Nephron progenitor cell (in vitro differentiated cells): Measurements from ENCODE around the gene CLN5.
A peak's percentile ranks its signal among the peaks of the same experiment; 100 is the strongest.

Experiments
- DNase-seq: peaks from one replicate; pipeline ENCODE4 v3.0.0; 2021
- H3K27ac Mint-ChIP-seq: 2 replicates; pipeline ENCODE4 v1.8.0; 2021; ENCODE audit warnings: mild to moderate bottlenecking, moderate library complexity, mixed read lengths
- H3K27me3 Mint-ChIP-seq: 2 replicates; pipeline ENCODE4 v1.8.0; 2021; ENCODE audit warnings: mild to moderate bottlenecking, low read depth, mixed read lengths; ENCODE audit not compliant: poor library complexity
- H3K36me3 Mint-ChIP-seq: 2 replicates; pipeline ENCODE4 v1.8.0; 2021; ENCODE audit warnings: low read depth, mixed read lengths
- H3K4me1 Mint-ChIP-seq: 2 replicates; pipeline ENCODE4 v1.8.0; 2021; ENCODE audit warnings: mixed read lengths
- H3K4me3 Mint-ChIP-seq: 2 replicates; pipeline ENCODE4 v1.8.0; 2021; ENCODE audit warnings: mild to moderate bottlenecking, moderate library complexity, mixed read lengths
- H3K9me3 Mint-ChIP-seq: 2 replicates; pipeline ENCODE4 v1.8.0; 2021; ENCODE audit warnings: mild to moderate bottlenecking, moderate library complexity, mixed read lengths
- TF ChIP-seq, protein P1 (sequence below): fragments of 200-600 bp; sonication (generic); IDR thresholded peaks from 2 replicates; pipeline ENCODE4 v1.5.0; 2021; ENCODE audit warnings: antibody characterized with exemption

CLN5 gene

DNA sequence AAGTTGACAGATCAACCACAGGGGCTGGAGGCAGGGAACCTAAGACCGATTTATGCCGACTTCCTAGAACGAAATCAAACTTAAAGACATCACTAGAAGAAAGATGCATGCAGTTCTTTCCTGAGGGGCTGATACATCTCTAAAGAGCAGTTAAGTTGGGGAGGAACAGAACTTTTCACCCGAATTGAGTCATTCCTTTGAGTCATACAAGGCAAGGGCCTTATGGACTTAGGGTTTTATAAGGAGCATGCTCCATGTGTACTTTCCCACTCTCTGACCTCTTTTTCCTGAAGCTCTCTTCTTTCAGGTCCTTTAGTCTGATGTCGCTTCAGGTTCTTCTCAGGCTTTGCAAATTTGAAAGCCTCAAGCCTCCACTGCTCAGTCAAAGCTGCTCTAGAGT lies 43.0 kb downstream of the CLN5 start:
- peaks cover 9% of the 10 kb centered on the region for H3K27me3 Mint-ChIP-seq
- H3K27ac Mint-ChIP-seq, result no peak overlapping the region
- H3K36me3 Mint-ChIP-seq, result no peaks in the 10 kb centered on the region
- H3K4me3 Mint-ChIP-seq, result no peak overlapping the region
- H3K9me3 Mint-ChIP-seq, result peaks cover 5% of the 10 kb centered on the region
- TF ChIP-seq, protein P1, sequence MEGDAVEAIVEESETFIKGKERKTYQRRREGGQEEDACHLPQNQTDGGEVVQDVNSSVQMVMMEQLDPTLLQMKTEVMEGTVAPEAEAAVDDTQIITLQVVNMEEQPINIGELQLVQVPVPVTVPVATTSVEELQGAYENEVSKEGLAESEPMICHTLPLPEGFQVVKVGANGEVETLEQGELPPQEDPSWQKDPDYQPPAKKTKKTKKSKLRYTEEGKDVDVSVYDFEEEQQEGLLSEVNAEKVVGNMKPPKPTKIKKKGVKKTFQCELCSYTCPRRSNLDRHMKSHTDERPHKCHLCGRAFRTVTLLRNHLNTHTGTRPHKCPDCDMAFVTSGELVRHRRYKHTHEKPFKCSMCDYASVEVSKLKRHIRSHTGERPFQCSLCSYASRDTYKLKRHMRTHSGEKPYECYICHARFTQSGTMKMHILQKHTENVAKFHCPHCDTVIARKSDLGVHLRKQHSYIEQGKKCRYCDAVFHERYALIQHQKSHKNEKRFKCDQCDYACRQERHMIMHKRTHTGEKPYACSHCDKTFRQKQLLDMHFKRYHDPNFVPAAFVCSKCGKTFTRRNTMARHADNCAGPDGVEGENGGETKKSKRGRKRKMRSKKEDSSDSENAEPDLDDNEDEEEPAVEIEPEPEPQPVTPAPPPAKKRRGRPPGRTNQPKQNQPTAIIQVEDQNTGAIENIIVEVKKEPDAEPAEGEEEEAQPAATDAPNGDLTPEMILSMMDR, result no peak
- H3K4me1 Mint-ChIP-seq, result no peaks in the 10 kb centered on the region
- DNase-seq, result no peak

DNA sequence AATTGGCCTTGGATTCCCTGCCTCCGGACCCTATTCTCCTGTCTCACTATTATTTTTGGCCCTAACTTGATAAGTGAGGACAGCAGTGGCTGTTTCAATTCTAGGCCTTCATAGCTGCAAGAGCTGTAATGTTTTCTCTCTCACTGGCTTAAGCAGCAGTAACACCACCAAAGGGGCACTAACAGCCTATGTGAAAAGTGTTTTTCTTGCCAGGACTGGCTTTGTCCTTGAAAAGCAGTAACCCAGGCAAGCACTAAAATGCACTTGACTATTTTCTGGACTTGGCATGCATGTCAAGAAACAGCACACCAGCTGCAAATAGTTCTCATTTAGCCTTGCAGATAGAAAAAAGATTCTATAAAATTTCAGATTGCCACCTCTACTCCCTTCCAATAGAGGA lies 44.4 kb downstream of the CLN5 start:
- H3K4me1 Mint-ChIP-seq, result no peaks in the 10 kb centered on the region
- DNase-seq, result no peak
- no peak overlapping the region for H3K4me3 Mint-ChIP-seq
- no peak overlapping the region for H3K27ac Mint-ChIP-seq
- H3K27me3 Mint-ChIP-seq, result peaks cover 5% of the 10 kb centered on the region
- TF ChIP-seq, protein P1, result no peak
- peaks cover 4% of the 10 kb centered on the region for H3K9me3 Mint-ChIP-seq
- no peaks in the 10 kb centered on the region for H3K36me3 Mint-ChIP-seq

DNA sequence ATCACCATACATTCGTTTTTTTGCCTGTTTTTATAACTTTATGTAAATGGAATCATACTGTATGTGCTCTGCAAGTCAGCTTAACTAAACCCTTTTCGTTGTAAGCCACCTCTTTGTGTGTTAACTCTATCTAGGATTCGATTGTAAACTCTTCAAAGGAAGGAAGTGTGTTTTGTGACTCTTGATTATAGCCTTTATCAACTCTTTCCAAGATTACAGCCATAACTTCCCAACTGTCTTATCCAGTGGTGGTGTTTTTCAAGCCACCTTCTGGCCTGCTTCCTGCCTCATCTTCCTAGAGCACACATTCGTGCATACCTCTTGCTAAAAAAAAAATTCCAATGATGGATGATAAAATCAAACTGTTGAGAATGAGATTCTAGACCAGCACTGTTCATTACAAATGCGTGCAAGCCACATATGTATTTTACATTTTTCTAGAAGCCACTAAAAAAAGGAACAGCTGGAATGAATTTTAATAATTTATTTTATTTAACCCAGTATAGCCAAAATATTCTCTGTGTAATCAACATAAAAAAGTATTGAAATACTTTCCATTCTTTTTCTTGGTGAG lies 47.1 kb downstream of the CLN5 start:
- no peak for DNase-seq
- H3K27ac Mint-ChIP-seq, result no peak overlapping the region
- no peaks in the 10 kb centered on the region for H3K36me3 Mint-ChIP-seq
- peaks cover 4% of the 10 kb centered on the region for H3K9me3 Mint-ChIP-seq
- H3K27me3 Mint-ChIP-seq, result peaks cover 2% of the 10 kb centered on the region
- no peak overlapping the region for H3K4me3 Mint-ChIP-seq
- TF ChIP-seq, protein P1, result no peak
- H3K4me1 Mint-ChIP-seq, result peaks cover 11% of the 10 kb centered on the region

DNA sequence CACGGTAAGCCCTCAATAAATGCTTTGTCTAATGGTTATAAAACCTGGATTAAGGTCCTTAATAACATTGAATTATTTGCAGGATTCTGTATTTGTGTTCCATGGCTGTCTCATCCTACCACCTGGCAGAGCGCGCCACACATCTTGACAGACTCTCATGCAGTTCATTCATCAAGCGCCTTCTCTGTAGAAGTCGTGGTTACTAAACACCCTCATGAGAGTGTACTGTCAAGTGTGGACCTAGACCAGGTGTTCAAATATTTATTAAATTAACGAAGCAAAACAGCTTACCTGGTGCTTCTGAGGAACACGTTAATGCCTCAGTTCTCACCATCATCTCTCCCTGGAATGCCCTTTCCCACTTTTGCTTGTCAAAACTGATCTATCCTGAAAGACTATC lies 48.2 kb downstream of the CLN5 start:
- Mint-ChIP-seq H3K36me3 (peaks cover 8% of the 10 kb centered on the region), H3K4me3 (no peak overlapping the region)

DNA sequence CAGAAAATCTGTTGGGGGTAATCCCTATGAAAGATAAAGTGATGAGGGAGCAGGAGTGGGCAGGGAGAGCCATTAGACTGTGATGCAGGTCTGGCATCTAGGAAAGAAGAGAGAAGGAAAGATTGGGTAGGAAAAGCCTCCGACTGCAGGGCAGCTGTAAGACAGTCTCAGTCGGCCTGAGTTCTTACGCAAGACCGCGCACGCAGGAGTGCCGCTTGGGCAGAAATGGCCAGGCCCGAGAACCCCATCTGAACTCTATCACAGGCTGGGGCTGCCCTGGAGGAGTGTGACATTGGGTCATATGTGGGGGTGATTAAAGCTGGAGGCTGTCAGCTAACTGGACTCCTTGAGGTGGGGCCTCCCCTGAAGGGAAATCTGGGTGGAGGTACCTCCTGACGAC lies 49.0 kb downstream of the CLN5 start:
- H3K4me3 Mint-ChIP-seq, result no peak overlapping the region
- peaks cover 12% of the 10 kb centered on the region for H3K36me3 Mint-ChIP-seq
- no peak for DNase-seq
- H3K4me1 Mint-ChIP-seq, result peaks cover 11% of the 10 kb centered on the region
- TF ChIP-seq, protein P1, result no peak
- H3K27ac Mint-ChIP-seq, result no peak overlapping the region
- peaks cover 4% of the 10 kb centered on the region for H3K9me3 Mint-ChIP-seq
- no peaks in the 10 kb centered on the region for H3K27me3 Mint-ChIP-seq

More for the DNA sequence above, 48.2 kb downstream of the CLN5 start:
- H3K9me3 Mint-ChIP-seq, result peaks cover 4% of the 10 kb centered on the region
- H3K27ac Mint-ChIP-seq, result no peak overlapping the region
- H3K27me3 Mint-ChIP-seq, result no peaks in the 10 kb centered on the region
- TF ChIP-seq, protein P1, result no peak
- DNase-seq, result no peak
- H3K4me1 Mint-ChIP-seq, result peaks cover 11% of the 10 kb centered on the region

DNA sequence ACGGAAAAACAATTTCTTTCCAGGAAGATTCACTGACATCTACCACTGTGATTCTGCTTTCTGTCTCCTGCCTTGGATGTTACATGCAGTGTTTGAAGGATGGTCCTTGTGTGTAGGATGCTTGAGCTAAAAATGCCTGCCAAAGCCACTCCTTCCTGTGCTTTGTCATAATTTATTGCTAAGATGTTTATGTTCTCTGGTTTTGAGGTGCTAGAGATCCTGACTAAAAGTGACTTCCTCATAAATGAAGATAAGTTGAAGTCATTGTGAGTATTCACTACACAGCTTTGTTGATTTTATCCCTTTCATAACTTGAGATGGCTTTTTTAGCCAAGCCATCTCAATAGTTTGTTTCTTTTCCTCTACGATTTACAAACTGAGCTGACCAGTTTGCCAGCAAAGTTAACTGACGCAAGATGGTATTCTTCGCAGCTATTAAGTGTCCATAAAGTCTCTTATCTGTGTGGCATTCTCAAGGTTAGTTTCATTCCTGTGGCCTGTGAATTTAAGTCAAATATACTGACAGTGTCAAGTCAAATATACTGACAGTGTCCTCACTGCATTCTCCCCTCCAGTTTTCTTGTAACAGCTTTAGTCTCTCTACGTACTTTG lies 50.8 kb downstream of the CLN5 start:
- Mint-ChIP-seq H3K36me3 (peaks cover 28% of the 10 kb centered on the region), H3K27ac (peak overlapping the region; percentile 86)
- DNase-seq, result no peak

More for the DNA sequence above, 50.8 kb downstream of the CLN5 start:
- Mint-ChIP-seq H3K27me3 (no peaks in the 10 kb centered on the region), H3K4me1 (peaks cover 16% of the 10 kb centered on the region), H3K4me3 (no peak overlapping the region), H3K9me3 (peaks cover 4% of the 10 kb centered on the region)
- TF ChIP-seq, protein P1, result no peak
